Measurements from ENCODE around the gene RHBDD1.

The RHBDD1 gene

GRCh38 chr2:226981791-226982326 is 146.0 kb downstream of the RHBDD1 start:
- Histone ChIP-seq H3K79me2 (ENCODE audit: insufficient read depth, low read length) (no peaks in the 10 kb centered on the region), H3F3A (ENCODE audit: insufficient read depth) (peaks cover 9% of the 10 kb centered on the region; the same call in 1 of the 2 replicates), H3K4me3 (ENCODE audit: insufficient read depth, low read length, poor library complexity, severe bottlenecking) (no peak overlapping the region), H3K36me3 (ENCODE audit: low read length) (no peaks in the 10 kb centered on the region), H3K4me2 (ENCODE audit: low read depth, low read length, poor library complexity, severe bottlenecking) (no peak overlapping the region), H3K9ac (ENCODE audit: low read length) (no peak overlapping the region), H3K27ac (ENCODE audit: low read depth, low read length) (no peak overlapping the region), H3K9me2 (replicated peaks; ENCODE audit: insufficient read depth, low read length) (no peaks in the 10 kb centered on the region), H4K20me1 (ENCODE audit: low read depth, low read length) (no peaks in the 10 kb centered on the region), H3K27me3 (ENCODE audit: low read length) (no peaks in the 10 kb centered on the region), H2AFZ (ENCODE audit: low read depth, low read length, severe bottlenecking) (no peak overlapping the region), H3K9me3 (ENCODE audit: insufficient read depth, low read length) (no peaks in the 10 kb centered on the region)
- TF ChIP-seq CTCF (IDR thresholded peaks at IDR 0.05; ENCODE audit: insufficient read depth, low read length, poor library complexity, severe bottlenecking) (no peak), EZH2phosphoT487 (conservative IDR thresholded peaks at IDR 0.05; ENCODE audit: low read length) (no peak)

GRCh38 chr2:226983895-226984749 is 148.3 kb downstream of the RHBDD1 start:
- no peaks in the 10 kb centered on the region for H3K79me2 ChIP-seq (ENCODE audit: insufficient read depth, low read length)
- H3K9ac ChIP-seq (ENCODE audit: low read length): peak overlapping the region; percentile 26
- no peaks in the 10 kb centered on the region for H3K27me3 ChIP-seq (ENCODE audit: low read length)
- peak overlapping the region; percentile 72 for H3K27ac ChIP-seq (ENCODE audit: low read depth, low read length)
- H4K20me1 ChIP-seq (ENCODE audit: low read depth, low read length): no peaks in the 10 kb centered on the region
- no peaks in the 10 kb centered on the region for H3K9me3 ChIP-seq (ENCODE audit: insufficient read depth, low read length)
- H3K36me3 ChIP-seq (ENCODE audit: low read length): no peaks in the 10 kb centered on the region
- no peaks in the 10 kb centered on the region for H3K9me2 ChIP-seq (replicated peaks; ENCODE audit: insufficient read depth, low read length)
- TF ChIP-seq EZH2phosphoT487 (conservative IDR thresholded peaks at IDR 0.05; ENCODE audit: low read length) (no peak), CTCF (IDR thresholded peaks at IDR 0.05; ENCODE audit: insufficient read depth, low read length, poor library complexity, severe bottlenecking) (no peak)
- H3K4me2 ChIP-seq (ENCODE audit: low read depth, low read length, poor library complexity, severe bottlenecking): peak overlapping the region; percentile 45
- peaks cover 9% of the 10 kb centered on the region; the same call in 1 of the 2 replicates for H3F3A ChIP-seq (ENCODE audit: insufficient read depth)
- H3K4me3 ChIP-seq (ENCODE audit: insufficient read depth, low read length, poor library complexity, severe bottlenecking): no peak overlapping the region
- H2AFZ ChIP-seq (ENCODE audit: low read depth, low read length, severe bottlenecking): no peak overlapping the region

- peak overlapping the region; percentile 45 for H3K4me2 ChIP-seq (ENCODE audit: low read depth, low read length, poor library complexity, severe bottlenecking)
- H4K20me1 ChIP-seq (ENCODE audit: low read depth, low read length): no peaks in the 10 kb centered on the region
- H2AFZ ChIP-seq (ENCODE audit: low read depth, low read length, severe bottlenecking): no peak overlapping the region
- no peak overlapping the region for H3K4me3 ChIP-seq (ENCODE audit: insufficient read depth, low read length, poor library complexity, severe bottlenecking)
- no peak for TF ChIP-seq EZH2phosphoT487 (conservative IDR thresholded peaks at IDR 0.05; ENCODE audit: low read length)
- TF ChIP-seq CTCF (IDR thresholded peaks at IDR 0.05; ENCODE audit: insufficient read depth, low read length, poor library complexity, severe bottlenecking): peak; percentile 70
- peak overlapping the region; percentile 26 for H3K9ac ChIP-seq (ENCODE audit: low read length)
- H3K9me2 ChIP-seq (replicated peaks; ENCODE audit: insufficient read depth, low read length): no peaks in the 10 kb centered on the region
- peaks cover 9% of the 10 kb centered on the region; the same call in 1 of the 2 replicates for H3F3A ChIP-seq (ENCODE audit: insufficient read depth)
- no peaks in the 10 kb centered on the region for H3K27me3 ChIP-seq (ENCODE audit: low read length)
- H3K27ac ChIP-seq (ENCODE audit: low read depth, low read length): peak overlapping the region; percentile 72
- no peaks in the 10 kb centered on the region for H3K9me3 ChIP-seq (ENCODE audit: insufficient read depth, low read length)
- no peaks in the 10 kb centered on the region for H3K36me3 ChIP-seq (ENCODE audit: low read length)
- H3K79me2 ChIP-seq (ENCODE audit: insufficient read depth, low read length): no peaks in the 10 kb centered on the region
Measured at GRCh38 chr2:226984750-226985582, 149.1 kb downstream of the RHBDD1 start.

All from SU-DHL-6 (cell line).